ENCODE data around the gene ACSL5.

ACSL5 gene

DNA sequence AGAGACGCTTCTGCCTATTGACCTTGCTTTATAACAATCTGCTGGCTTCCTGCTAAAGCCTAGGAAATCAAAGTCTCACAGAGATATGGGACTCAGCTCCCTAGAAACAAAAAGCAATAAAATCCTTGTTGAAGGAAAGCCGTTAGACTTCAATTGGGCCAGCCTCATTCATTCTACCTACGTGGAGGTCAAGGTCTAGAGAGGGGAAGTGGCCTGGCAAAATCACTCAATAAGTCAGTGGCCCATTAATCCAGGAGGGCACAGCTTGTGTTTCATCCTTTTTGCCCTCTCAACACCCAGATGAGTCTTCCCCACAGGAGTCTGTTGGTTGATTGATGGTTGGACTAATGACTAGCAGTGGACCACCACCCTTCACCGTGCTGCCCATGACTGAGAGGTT is 40.5 kb upstream of the ACSL5 start:
- no peak overlapping the region for H3K4me3 ChIP-seq (replicated peaks; ENCODE audit: low read depth, low read length)
- no peak for TF ChIP-seq CTCF (IDR thresholded peaks at IDR 0.05; ENCODE audit: low read depth, low read length, missing control alignments)
- no peak for DNase-seq (ENCODE audit: extremely low read depth, low read depth)

DNA sequence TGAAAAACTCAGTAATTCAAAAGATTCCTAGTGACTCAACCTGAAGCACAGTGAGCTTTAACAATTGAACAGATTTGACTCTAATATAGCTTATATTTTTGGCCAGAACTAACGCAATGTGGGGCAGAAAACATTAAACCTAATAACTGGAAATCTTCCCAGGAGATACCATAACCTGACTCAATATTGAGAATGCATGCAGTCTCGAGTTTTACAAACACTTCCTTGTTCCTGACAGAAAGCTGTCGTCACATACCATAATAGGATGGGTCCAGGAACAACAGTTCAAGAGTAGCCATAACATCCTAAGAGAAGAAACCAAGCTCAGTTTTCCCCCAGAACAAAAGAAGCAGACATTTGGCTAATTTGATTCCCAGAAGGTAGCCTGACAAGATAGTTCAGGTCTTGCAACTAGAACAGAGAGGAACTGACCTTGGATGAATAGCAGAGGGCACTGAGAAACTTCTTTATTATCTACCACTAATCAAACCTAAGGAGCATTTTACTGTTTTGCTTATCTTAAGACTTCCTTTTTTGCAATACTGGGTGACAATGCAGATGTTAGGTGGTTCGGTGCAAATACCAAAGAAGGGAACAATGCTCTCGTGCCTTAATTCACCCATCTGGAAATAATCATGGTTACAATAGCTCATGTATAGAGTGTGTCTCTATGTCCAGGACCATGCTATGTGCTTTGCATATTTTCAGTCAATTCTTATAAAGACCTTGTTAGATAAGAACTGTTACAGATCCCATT is 38.6 kb upstream of the ACSL5 start:
- TF ChIP-seq CTCF (IDR thresholded peaks at IDR 0.05; ENCODE audit: low read depth, low read length, missing control alignments), result no peak
- no peak for DNase-seq (ENCODE audit: extremely low read depth, low read depth)
- no peak overlapping the region for H3K4me3 ChIP-seq (replicated peaks; ENCODE audit: low read depth, low read length)

- DNase-seq (ENCODE audit: extremely low read depth, low read depth), result no peak
- H3K4me3 ChIP-seq (replicated peaks; ENCODE audit: low read depth, low read length), result no peak overlapping the region
- TF ChIP-seq CTCF (IDR thresholded peaks at IDR 0.05; ENCODE audit: low read depth, low read length, missing control alignments), result no peak
Measured at GRCh38 chr10:112335868-112336265, 38.0 kb upstream of the ACSL5 start.

DNA sequence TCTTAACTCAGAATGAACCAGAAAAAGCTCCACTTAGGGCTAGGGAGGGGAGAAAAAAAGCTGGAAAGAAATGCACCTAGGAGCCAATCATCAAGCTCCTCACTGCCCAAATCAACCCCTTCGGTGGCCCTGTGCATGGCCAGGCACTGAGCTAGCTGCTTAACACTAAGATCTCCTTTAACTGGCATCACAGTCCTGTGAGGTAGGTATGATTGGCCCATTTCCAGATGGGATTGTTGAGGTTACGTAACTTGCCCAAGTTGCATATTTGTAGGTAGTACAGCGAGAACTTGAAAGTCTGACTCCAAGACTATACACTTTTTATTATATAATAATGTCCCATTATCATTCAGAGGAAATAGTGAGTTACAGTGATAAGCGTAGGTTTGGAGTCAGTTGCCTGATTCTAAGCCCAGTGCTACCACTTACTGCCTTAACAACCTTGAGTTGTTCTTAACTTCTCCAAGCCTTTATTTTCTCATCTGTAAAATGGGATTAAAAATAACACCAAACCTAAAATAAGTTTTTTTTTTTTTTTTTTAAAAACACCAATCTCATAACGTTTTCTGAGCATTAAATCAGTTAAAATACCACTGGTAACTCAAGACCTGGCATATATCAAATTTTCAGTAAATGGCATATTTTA is 37.2 kb upstream of the ACSL5 start:
- TF ChIP-seq CTCF (IDR thresholded peaks at IDR 0.05; ENCODE audit: low read depth, low read length, missing control alignments), result no peak
- DNase-seq (ENCODE audit: extremely low read depth, low read depth), result no peak
- no peak overlapping the region for H3K4me3 ChIP-seq (replicated peaks; ENCODE audit: low read depth, low read length)

GRCh38 chr10:112338957-112339356 is 35.0 kb upstream of the ACSL5 start:
- DNase-seq (ENCODE audit: extremely low read depth, low read depth), result no peak
- no peak overlapping the region for H3K4me3 ChIP-seq (replicated peaks; ENCODE audit: low read depth, low read length)
- no peak for TF ChIP-seq CTCF (IDR thresholded peaks at IDR 0.05; ENCODE audit: low read depth, low read length, missing control alignments)

- no peak for TF ChIP-seq CTCF (IDR thresholded peaks at IDR 0.05; ENCODE audit: low read depth, low read length, missing control alignments)
- no peak overlapping the region for H3K4me3 ChIP-seq (replicated peaks; ENCODE audit: low read depth, low read length)
- DNase-seq (ENCODE audit: extremely low read depth, low read depth), result no peak
Measured at GRCh38 chr10:112340601-112341000, 33.3 kb upstream of the ACSL5 start.
